ENCODE measurements around the gene HOXC9. TPM values are rescaled to one million over a fixed set of nuclear protein-coding genes. Genes with fewer than 3 reads are reported as not detected.
A peak's percentile ranks its signal among the peaks of the same experiment; 100 is the strongest.

Gene HOXC9
- total and polyA plus RNA-seq, 2 of the 8 experiments (the other 6 are each of a cell fraction or from before 2014, with no cell fraction given), result not detected

- TF ChIP-seq CTCF (IDR thresholded peaks at IDR 0.05; ENCODE audit: control extremely low read depth in 1 of 3, insufficient read depth in 1 of 3, low read depth in 1 of 3, low read length in 3 of 3), result peak in 1 of 3 experiments; percentile 8; a peak in 1 of 4 replicates
- TF ChIP-seq JUND (IDR thresholded peaks at IDR 0.05; ENCODE audit: low read length), result no peak
- TF ChIP-seq TAF7 (optimal IDR thresholded peaks at IDR 0.05; ENCODE audit: borderline replicate concordance, low read depth, low read length), result no peak
- TF ChIP-seq CHD7 (IDR thresholded peaks at IDR 0.05; ENCODE audit: insufficient replicate concordance, low read length), result no peak
- peak; percentile 67 for TF ChIP-seq RNF2 (IDR thresholded peaks at IDR 0.05; ENCODE audit: borderline replicate concordance, low read depth, low read length, missing control alignments, poor library complexity, severe bottlenecking)
Observed at GRCh38 chr12:54012631-54013409, 12.9 kb downstream of the HOXC9 start (continued).
